ENCODE results near the gene MGAT4C. TPM values are rescaled to one million over a fixed set of nuclear protein-coding genes. Genes with fewer than 3 reads are reported as not detected.
"Not testable (repeated sequence)": the region's sequence is repeated elsewhere in the genome, so short reads cannot be mapped to it uniquely, and the experiment has no call there.

Gene MGAT4C
- total RNA-seq = 1.0 TPM

- no peak within 1 kb of the TSS for H3K4me3 ChIP-seq (ENCODE audit: low read length in 3 of 3)
These were observed at the start of gene MGAT4C for GRCh38 chr12:86256163-86256562. Gene MGAT4C (minus strand): TSS chr12:86256391.

GRCh38 chr12:86296396-86296795, 40.2 kb upstream of the MGAT4C start:
- H3K4me3 ChIP-seq (ENCODE audit: low read length in 3 of 3); H3K27me3 ChIP-seq (ENCODE audit: control insufficient read depth in 3 of 3, insufficient read depth in 3 of 3, low read length in 3 of 3); H3K27ac ChIP-seq (ENCODE audit: low read depth, low read length); H3K4me1 ChIP-seq (ENCODE audit: control insufficient read depth in 3 of 3, insufficient read depth in 3 of 3, low read length in 3 of 3); H3K9ac ChIP-seq (ENCODE audit: low read depth in 1 of 3, low read length in 3 of 3); H3K9me3 ChIP-seq (ENCODE audit: control insufficient read depth in 3 of 3, low read length in 3 of 3); H3K36me3 ChIP-seq (ENCODE audit: control insufficient read depth in 3 of 3, insufficient read depth in 3 of 3, low read length in 3 of 3): not testable (repeated sequence)

More at GRCh38 chr12:86256163-86256562, at the start of gene MGAT4C:
- Histone ChIP-seq H3K27me3 (ENCODE audit: control insufficient read depth in 3 of 3, insufficient read depth in 3 of 3, low read length in 3 of 3) (no peaks in the 10 kb centered on the region), H3K9me3 (ENCODE audit: control insufficient read depth in 3 of 3, low read length in 3 of 3) (no peaks in the 10 kb centered on the region), H3K36me3 (ENCODE audit: control insufficient read depth in 3 of 3, insufficient read depth in 3 of 3, low read length in 3 of 3) (no peaks in the 10 kb centered on the region), H3K27ac (ENCODE audit: low read depth, low read length) (no peak within 1 kb of the TSS), H3K4me1 (ENCODE audit: control insufficient read depth in 3 of 3, insufficient read depth in 3 of 3, low read length in 3 of 3) (no peaks in the 10 kb centered on the region), H3K9ac (ENCODE audit: low read depth in 1 of 3, low read length in 3 of 3) (no peak within 1 kb of the TSS)

- H3K9me3 ChIP-seq (ENCODE audit: control insufficient read depth in 3 of 3, low read length in 3 of 3) = no peaks in the 10 kb centered on the region
- H3K27me3 ChIP-seq (ENCODE audit: control insufficient read depth in 3 of 3, insufficient read depth in 3 of 3, low read length in 3 of 3) = no peaks in the 10 kb centered on the region
- H3K27ac ChIP-seq (ENCODE audit: low read depth, low read length) = no peak overlapping the region
- H3K9ac ChIP-seq (ENCODE audit: low read depth in 1 of 3, low read length in 3 of 3) = no peak overlapping the region
- no peak overlapping the region for H3K4me3 ChIP-seq (ENCODE audit: low read length in 3 of 3)
- no peaks in the 10 kb centered on the region for H3K4me1 ChIP-seq (ENCODE audit: control insufficient read depth in 3 of 3, insufficient read depth in 3 of 3, low read length in 3 of 3)
- H3K36me3 ChIP-seq (ENCODE audit: control insufficient read depth in 3 of 3, insufficient read depth in 3 of 3, low read length in 3 of 3) = no peaks in the 10 kb centered on the region
These were observed 37.6 kb upstream of the MGAT4C start for GRCh38 chr12:86293682-86294240.

GRCh38 chr12:86292480-86292879, 36.3 kb upstream of the MGAT4C start:
- Histone ChIP-seq H3K27ac (ENCODE audit: low read depth, low read length) (no peak overlapping the region), H3K27me3 (ENCODE audit: control insufficient read depth in 3 of 3, insufficient read depth in 3 of 3, low read length in 3 of 3) (no peaks in the 10 kb centered on the region), H3K4me1 (ENCODE audit: control insufficient read depth in 3 of 3, insufficient read depth in 3 of 3, low read length in 3 of 3) (no peaks in the 10 kb centered on the region), H3K4me3 (ENCODE audit: low read length in 3 of 3) (no peak overlapping the region), H3K9me3 (ENCODE audit: control insufficient read depth in 3 of 3, low read length in 3 of 3) (no peaks in the 10 kb centered on the region), H3K36me3 (ENCODE audit: control insufficient read depth in 3 of 3, insufficient read depth in 3 of 3, low read length in 3 of 3) (no peaks in the 10 kb centered on the region), H3K9ac (ENCODE audit: low read depth in 1 of 3, low read length in 3 of 3) (no peak overlapping the region)

GRCh38 chr12:86290615-86291014, 34.4 kb upstream of the MGAT4C start:
- H3K36me3 ChIP-seq (ENCODE audit: control insufficient read depth in 3 of 3, insufficient read depth in 3 of 3, low read length in 3 of 3) = no peaks in the 10 kb centered on the region
- no peaks in the 10 kb centered on the region for H3K9me3 ChIP-seq (ENCODE audit: control insufficient read depth in 3 of 3, low read length in 3 of 3)
- no peaks in the 10 kb centered on the region for H3K27me3 ChIP-seq (ENCODE audit: control insufficient read depth in 3 of 3, insufficient read depth in 3 of 3, low read length in 3 of 3)
- H3K9ac ChIP-seq (ENCODE audit: low read depth in 1 of 3, low read length in 3 of 3) = no peak overlapping the region
- no peak overlapping the region for H3K4me3 ChIP-seq (ENCODE audit: low read length in 3 of 3)
- H3K27ac ChIP-seq (ENCODE audit: low read depth, low read length) = no peak overlapping the region
- H3K4me1 ChIP-seq (ENCODE audit: control insufficient read depth in 3 of 3, insufficient read depth in 3 of 3, low read length in 3 of 3) = no peaks in the 10 kb centered on the region

GRCh38 chr12:86286119-86286518, 29.9 kb upstream of the MGAT4C start:
- Histone ChIP-seq H3K27ac (ENCODE audit: low read depth, low read length) (no peak overlapping the region), H3K9ac (ENCODE audit: low read depth in 1 of 3, low read length in 3 of 3) (no peak overlapping the region), H3K4me3 (ENCODE audit: low read length in 3 of 3) (no peak overlapping the region), H3K27me3 (ENCODE audit: control insufficient read depth in 3 of 3, insufficient read depth in 3 of 3, low read length in 3 of 3) (no peaks in the 10 kb centered on the region), H3K36me3 (ENCODE audit: control insufficient read depth in 3 of 3, insufficient read depth in 3 of 3, low read length in 3 of 3) (no peaks in the 10 kb centered on the region), H3K4me1 (ENCODE audit: control insufficient read depth in 3 of 3, insufficient read depth in 3 of 3, low read length in 3 of 3) (no peaks in the 10 kb centered on the region), H3K9me3 (ENCODE audit: control insufficient read depth in 3 of 3, low read length in 3 of 3) (no peaks in the 10 kb centered on the region)

- H3K9me3 ChIP-seq (ENCODE audit: control insufficient read depth in 3 of 3, low read length in 3 of 3) = no peaks in the 10 kb centered on the region
- no peaks in the 10 kb centered on the region for H3K4me1 ChIP-seq (ENCODE audit: control insufficient read depth in 3 of 3, insufficient read depth in 3 of 3, low read length in 3 of 3)
- H3K9ac ChIP-seq (ENCODE audit: low read depth in 1 of 3, low read length in 3 of 3) = no peak overlapping the region
- H3K4me3 ChIP-seq (ENCODE audit: low read length in 3 of 3) = no peak overlapping the region
- no peaks in the 10 kb centered on the region for H3K27me3 ChIP-seq (ENCODE audit: control insufficient read depth in 3 of 3, insufficient read depth in 3 of 3, low read length in 3 of 3)
- no peaks in the 10 kb centered on the region for H3K36me3 ChIP-seq (ENCODE audit: control insufficient read depth in 3 of 3, insufficient read depth in 3 of 3, low read length in 3 of 3)
- H3K27ac ChIP-seq (ENCODE audit: low read depth, low read length) = no peak overlapping the region
These were observed 27.4 kb upstream of the MGAT4C start for GRCh38 chr12:86283620-86284019.

GRCh38 chr12:86275356-86275755, 19.2 kb upstream of the MGAT4C start:
- Histone ChIP-seq H3K36me3 (ENCODE audit: control insufficient read depth in 3 of 3, insufficient read depth in 3 of 3, low read length in 3 of 3) (no peaks in the 10 kb centered on the region), H3K9me3 (ENCODE audit: control insufficient read depth in 3 of 3, low read length in 3 of 3) (no peaks in the 10 kb centered on the region), H3K4me3 (ENCODE audit: low read length in 3 of 3) (no peak overlapping the region), H3K27me3 (ENCODE audit: control insufficient read depth in 3 of 3, insufficient read depth in 3 of 3, low read length in 3 of 3) (no peaks in the 10 kb centered on the region), H3K27ac (ENCODE audit: low read depth, low read length) (no peak overlapping the region), H3K9ac (ENCODE audit: low read depth in 1 of 3, low read length in 3 of 3) (no peak overlapping the region), H3K4me1 (ENCODE audit: control insufficient read depth in 3 of 3, insufficient read depth in 3 of 3, low read length in 3 of 3) (no peaks in the 10 kb centered on the region)

GRCh38 chr12:86265329-86265695, 9.1 kb upstream of the MGAT4C start:
- no peaks in the 10 kb centered on the region for H3K36me3 ChIP-seq (ENCODE audit: control insufficient read depth in 3 of 3, insufficient read depth in 3 of 3, low read length in 3 of 3)
- no peak overlapping the region for H3K9ac ChIP-seq (ENCODE audit: low read depth in 1 of 3, low read length in 3 of 3)
- no peaks in the 10 kb centered on the region for H3K4me1 ChIP-seq (ENCODE audit: control insufficient read depth in 3 of 3, insufficient read depth in 3 of 3, low read length in 3 of 3)
- H3K9me3 ChIP-seq (ENCODE audit: control insufficient read depth in 3 of 3, low read length in 3 of 3) = no peaks in the 10 kb centered on the region
- no peaks in the 10 kb centered on the region for H3K27me3 ChIP-seq (ENCODE audit: control insufficient read depth in 3 of 3, insufficient read depth in 3 of 3, low read length in 3 of 3)
- no peak overlapping the region for H3K4me3 ChIP-seq (ENCODE audit: low read length in 3 of 3)
- no peak overlapping the region for H3K27ac ChIP-seq (ENCODE audit: low read depth, low read length)

GRCh38 chr12:86264451-86265328, 8.5 kb upstream of the MGAT4C start:
- no peak overlapping the region for H3K9ac ChIP-seq (ENCODE audit: low read depth in 1 of 3, low read length in 3 of 3)
- H3K27ac ChIP-seq (ENCODE audit: low read depth, low read length) = no peak overlapping the region
- H3K4me3 ChIP-seq (ENCODE audit: low read length in 3 of 3) = no peak overlapping the region
- H3K27me3 ChIP-seq (ENCODE audit: control insufficient read depth in 3 of 3, insufficient read depth in 3 of 3, low read length in 3 of 3) = no peaks in the 10 kb centered on the region
- no peaks in the 10 kb centered on the region for H3K36me3 ChIP-seq (ENCODE audit: control insufficient read depth in 3 of 3, insufficient read depth in 3 of 3, low read length in 3 of 3)
- no peaks in the 10 kb centered on the region for H3K9me3 ChIP-seq (ENCODE audit: control insufficient read depth in 3 of 3, low read length in 3 of 3)
- H3K4me1 ChIP-seq (ENCODE audit: control insufficient read depth in 3 of 3, insufficient read depth in 3 of 3, low read length in 3 of 3) = no peaks in the 10 kb centered on the region
